OCI-LY7 (cell line): ENCODE results near the gene HADHB. TPM values are rescaled to one million over a fixed set of nuclear protein-coding genes. Genes with fewer than 3 reads are reported as not detected.

ENCODE experiments used
- BruUV-seq: library from RNA; stranded (reverse); fragments of 400-500 nt; replicated peaks from 2 replicates; lab custom pipeline; 2021; lab: Mats Ljungman, UMichigan
- CTCF ChIA-PET: fragments of 300-600 bp; sonication (Branson Sonifier 250); formaldehyde crosslinking; loops from one replicate; lab custom pipeline; 2022; ENCODE audit warnings: antibody characterized with exemption; ENCODE audit not compliant: unreplicated experiment; lab: Charles Lee
- POLR2A ChIA-PET: fragments of 300-600 bp; sonication (Branson Sonifier 250); formaldehyde crosslinking; loops from one replicate; lab custom pipeline; 2022; ENCODE audit warnings: antibody characterized with exemption; lab: Charles Lee
- DNase-seq: peaks from one replicate; pipeline ENCODE4 v3.0.0-alpha.2; 2015; ENCODE audit warnings: low spot score
- H2AFZ ChIP-seq: fragments of 200-600 bp; sonication (generic), shearing (Covaris generic); 2 replicates; pipeline ENCODE4 v1.6.1; 2014; ENCODE audit warnings: mild to moderate bottlenecking, antibody characterized with exemption, low read length, moderate library complexity
- H3K27ac ChIP-seq: fragments of 200-600 bp; sonication (generic); 2 replicates; pipeline ENCODE4 v1.5.1; 2014; ENCODE audit warnings: mixed run types, low read depth, mild to moderate bottlenecking, moderate library complexity, low read length, inconsistent platforms; ENCODE audit not compliant: poor library complexity, severe bottlenecking
- H3K36me3 ChIP-seq: fragments of 200-600 bp; sonication (generic); 2 replicates; pipeline ENCODE4 v1.6.1; 2014; ENCODE audit warnings: mild to moderate bottlenecking, antibody characterized with exemption, low read length, moderate library complexity, mixed read lengths; ENCODE audit not compliant: insufficient read depth
- H3K4me1 ChIP-seq: fragments of 200-600 bp; sonication (generic); 2 replicates; pipeline ENCODE4 v1.5.1; 2014; ENCODE audit warnings: mild to moderate bottlenecking, low read length; ENCODE audit not compliant: insufficient read depth, poor library complexity, severe bottlenecking
- H3K4me2 ChIP-seq: fragments of 200-600 bp; sonication (generic); 2 replicates; pipeline ENCODE4 v1.6.1; 2014; ENCODE audit warnings: mild to moderate bottlenecking, low read length
- H3K4me3 ChIP-seq: fragments of 200-600 bp; sonication (generic); 2 replicates; pipeline ENCODE4 v1.5.1; 2014; ENCODE audit warnings: mild to moderate bottlenecking, low read depth, low read length; ENCODE audit not compliant: poor library complexity, severe bottlenecking
- H3K79me2 ChIP-seq: fragments of 200-600 bp; sonication (generic); 2 replicates; pipeline ENCODE4 v1.6.1; 2016; ENCODE audit warnings: low read depth, mild to moderate bottlenecking, low read length, moderate library complexity, mixed read lengths; ENCODE audit not compliant: insufficient read depth
- H3K9me2 ChIP-seq: fragments of 200-600 bp; sonication (generic); 2 replicates; pipeline ENCODE4 v1.6.1; 2016; ENCODE audit warnings: mild to moderate bottlenecking, low read length, mixed read lengths; ENCODE audit not compliant: insufficient read depth
- H3K9me3 ChIP-seq: fragments of 200-600 bp; sonication (generic); 2 replicates; pipeline ENCODE4 v1.6.1; 2014; ENCODE audit warnings: mild to moderate bottlenecking, mixed run types, low read length, mixed read lengths
- H4K20me1 ChIP-seq: fragments of 200-600 bp; sonication (generic); 2 replicates; pipeline ENCODE4 v1.6.1; 2014; ENCODE audit warnings: mild to moderate bottlenecking, antibody characterized with exemption, low read length, moderate library complexity, mixed read lengths; ENCODE audit not compliant: insufficient read depth
- CTCF ChIP-seq: fragments of 200-600 bp; sonication (generic); conservative IDR thresholded peaks from 2 replicates; pipeline ENCODE4 v1.5.1; 2014; ENCODE audit warnings: mild to moderate bottlenecking, antibody characterized with exemption, low read length, moderate library complexity, mixed read lengths
- EZH2phosphoT487 ChIP-seq: fragments of 200-600 bp; sonication (generic); IDR thresholded peaks from 2 replicates; pipeline ENCODE4 v1.6.1; 2018; ENCODE audit warnings: low read depth, borderline replicate concordance, mild to moderate bottlenecking, mixed run types, antibody characterized with exemption, low read length, moderate library complexity, mixed read lengths
- intact Hi-C: fragments of 100-400 bp; cut with micrococcal nuclease; formaldehyde crosslinking; loops from one replicate; pipeline ENCODE4 v1.10.0; 2022; ENCODE audit not compliant: unreplicated experiment
- total RNA-seq, 2 experiments: library from RNA; depleted of rRNA in 1 of 2; stranded (reverse); fragments of >200 nt in 1 of 2; shearing (Covaris generic) in 1 of 2; gene quantifications; 2 replicates each; pipeline ENCODE4 v1.2.3, GENCODE V29; 2014 to 2022

HADHB gene
- total RNA-seq, 2 experiments from 2014 or later, result 35.5 to 55.7 TPM

- TF ChIP-seq CTCF, result no peak
- no peak for TF ChIP-seq EZH2phosphoT487
- intact Hi-C loops, result no loop called here
- no TSS peak for BruUV-seq
These were observed 45.3 kb downstream of the HADHB start for GRCh38 chr2:26290001-26290400.

GRCh38 chr2:26292646-26293045 lies 47.9 kb downstream of the HADHB start:
- Histone ChIP-seq H3K27ac (no peak overlapping the region), H3K4me3 (no peak overlapping the region), H3K36me3 (peaks cover 3% of the 10 kb centered on the region; the same call in 1 of the 2 replicates), H3K9me2 (no peaks in the 10 kb centered on the region), H2AFZ (no peak overlapping the region), H4K20me1 (no peaks in the 10 kb centered on the region), H3K4me2 (no peak overlapping the region), H3K79me2 (no peaks in the 10 kb centered on the region), H3K9me3 (no peaks in the 10 kb centered on the region), H3K4me1 (no peaks in the 10 kb centered on the region)
- ChIA-PET POLR2A (no interaction called here), CTCF (no interaction called here)
- intact Hi-C loops, result no loop called here
- no peak for TF ChIP-seq EZH2phosphoT487
- TF ChIP-seq CTCF, result no peak
- no TSS peak for BruUV-seq
- no peak for DNase-seq

More at GRCh38 chr2:26290001-26290400, 45.3 kb downstream of the HADHB start:
- H3K36me3 ChIP-seq, result peaks cover 22% of the 10 kb centered on the region
- no peaks in the 10 kb centered on the region for H4K20me1 ChIP-seq
- no peak overlapping the region for H2AFZ ChIP-seq
- no peaks in the 10 kb centered on the region for H3K79me2 ChIP-seq
- no peak overlapping the region for H3K4me2 ChIP-seq
- ChIA-PET CTCF (no interaction called here), POLR2A (no interaction called here)
- H3K4me3 ChIP-seq, result no peak overlapping the region
- H3K9me3 ChIP-seq, result no peaks in the 10 kb centered on the region
- H3K9me2 ChIP-seq, result no peaks in the 10 kb centered on the region
- H3K27ac ChIP-seq, result no peak overlapping the region
- DNase-seq, result no peak
- H3K4me1 ChIP-seq, result no peaks in the 10 kb centered on the region

- no peak overlapping the region for H3K4me2 ChIP-seq
- no peaks in the 10 kb centered on the region for H3K9me2 ChIP-seq
- no TSS peak for BruUV-seq
- H3K27ac ChIP-seq, result no peak overlapping the region
- no peaks in the 10 kb centered on the region for H4K20me1 ChIP-seq
- peaks cover 8% of the 10 kb centered on the region for H3K4me1 ChIP-seq
- no peak for DNase-seq
- ChIA-PET CTCF (no interaction called here), POLR2A (no interaction called here)
- TF ChIP-seq CTCF, result no peak
- TF ChIP-seq EZH2phosphoT487, result no peak
- H3K79me2 ChIP-seq, result no peaks in the 10 kb centered on the region
- intact Hi-C loops, result no loop called here
- H3K9me3 ChIP-seq, result no peaks in the 10 kb centered on the region
- no peak overlapping the region for H2AFZ ChIP-seq
- no peak overlapping the region for H3K4me3 ChIP-seq
- no peaks in the 10 kb centered on the region for H3K36me3 ChIP-seq
These were observed 50.8 kb downstream of the HADHB start for GRCh38 chr2:26295511-26295910.
